Ramos (cell line): Measurements from ENCODE around the gene PRRC2B.
"Not testable (repeated sequence)": the region's sequence is repeated elsewhere in the genome, so short reads cannot be mapped to it uniquely, and the experiment has no call there.

Source experiments
- in situ Hi-C: fragments of 300-500 bp; cut with MboI; formaldehyde crosslinking; loops from one replicate; pipeline ENCODE4 v1.14.3; 2022; ENCODE audit warnings: low sequenced_read_pairs; ENCODE audit not compliant: unreplicated experiment

The PRRC2B gene

GRCh38 chr9:131432597-131433301 is 38.9 kb downstream of the PRRC2B start:
- in situ Hi-C loops: no loop called here

DNA sequence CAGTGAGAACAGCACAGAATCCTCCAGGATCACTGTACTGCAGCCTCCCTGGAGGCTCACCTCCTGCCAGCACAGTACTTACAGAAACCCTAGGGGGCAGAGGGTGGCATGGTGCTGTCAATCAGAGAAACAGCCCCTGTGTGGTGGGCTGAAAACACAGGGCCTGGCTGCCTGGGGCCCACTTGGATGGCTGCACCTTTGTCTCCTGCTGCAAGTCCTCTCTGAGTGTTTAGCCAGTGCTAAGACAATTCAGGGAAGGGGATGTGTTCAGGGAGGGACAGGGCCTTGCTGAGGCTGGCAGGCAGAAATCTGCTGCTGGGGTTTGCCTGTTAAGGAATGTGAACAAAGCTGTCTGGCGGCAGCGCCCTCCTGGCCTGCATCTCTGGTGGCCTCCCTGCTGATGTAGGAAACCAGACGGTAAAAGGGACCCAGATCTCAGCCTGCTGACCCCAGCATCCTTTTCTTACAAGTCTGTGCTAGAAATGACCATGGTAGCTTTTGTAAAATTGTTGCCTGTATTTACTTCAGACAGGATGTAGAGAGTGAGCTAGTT is 39.5 kb downstream of the PRRC2B start:
- in situ Hi-C loops: no loop called here

GRCh38 chr9:131434673-131435072 is 40.8 kb downstream of the PRRC2B start:
- in situ Hi-C loops: no loop called here

DNA sequence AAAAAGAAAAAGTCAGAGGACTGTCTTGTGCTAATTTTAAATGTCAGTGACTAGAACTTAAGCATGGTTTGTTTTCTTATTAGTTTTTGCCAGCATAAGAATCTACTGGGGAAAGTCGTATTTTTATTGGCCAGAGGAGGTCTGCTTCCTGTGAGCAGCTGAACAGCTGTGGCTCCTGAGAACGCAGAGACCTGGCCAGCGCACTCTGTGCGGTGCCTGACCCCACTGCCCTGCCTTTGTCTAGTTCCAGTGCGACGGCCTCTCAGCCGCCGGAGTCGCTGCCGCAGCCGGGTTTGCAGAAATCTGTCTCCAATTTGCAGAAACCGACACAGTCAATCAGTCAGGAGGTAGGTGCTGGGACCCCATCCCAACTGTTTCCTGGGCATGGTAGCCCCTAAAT is 42.5 kb downstream of the PRRC2B start:
- in situ Hi-C loops: no loop called here

- in situ Hi-C loops: no loop called here
These were observed 43.0 kb downstream of the PRRC2B start for GRCh38 chr9:131436865-131437271.

GRCh38 chr9:131438190-131438589 is 44.3 kb downstream of the PRRC2B start:
- in situ Hi-C loops: no loop called here

DNA sequence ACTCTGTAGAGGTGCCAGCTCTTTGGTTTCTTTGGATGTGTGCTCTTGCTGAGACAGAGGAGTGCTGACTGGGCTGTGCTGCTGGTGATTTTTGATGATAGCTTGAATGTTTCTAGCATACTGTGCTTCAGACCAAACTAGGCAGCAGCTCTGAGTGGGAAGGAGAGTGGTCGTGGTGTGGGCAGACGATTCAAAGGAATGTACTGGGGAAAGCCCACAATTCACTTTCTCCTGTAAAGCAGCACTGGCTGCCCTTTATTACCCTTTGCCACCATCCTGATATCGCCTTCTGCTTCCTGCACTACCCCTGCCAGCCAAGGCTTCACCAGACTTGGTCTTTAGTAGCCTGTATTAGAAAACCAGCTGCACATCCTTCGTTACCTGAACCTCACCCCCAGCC is 45.3 kb downstream of the PRRC2B start:
- in situ Hi-C loops: no loop called here

- in situ Hi-C loops: no loop called here
These were observed 47.6 kb downstream of the PRRC2B start for GRCh38 chr9:131441441-131441840.

GRCh38 chr9:131442351-131442750 is 48.5 kb downstream of the PRRC2B start:
- in situ Hi-C loops: no loop called here

- in situ Hi-C loops: no loop called here
These were observed 49.8 kb downstream of the PRRC2B start for GRCh38 chr9:131443648-131444047.

GRCh38 chr9:131446276-131446675 is 52.4 kb downstream of the PRRC2B start:
- in situ Hi-C loops: no loop called here

- in situ Hi-C loops: no loop called here
These were observed 53.3 kb downstream of the PRRC2B start for GRCh38 chr9:131447148-131447547.

DNA sequence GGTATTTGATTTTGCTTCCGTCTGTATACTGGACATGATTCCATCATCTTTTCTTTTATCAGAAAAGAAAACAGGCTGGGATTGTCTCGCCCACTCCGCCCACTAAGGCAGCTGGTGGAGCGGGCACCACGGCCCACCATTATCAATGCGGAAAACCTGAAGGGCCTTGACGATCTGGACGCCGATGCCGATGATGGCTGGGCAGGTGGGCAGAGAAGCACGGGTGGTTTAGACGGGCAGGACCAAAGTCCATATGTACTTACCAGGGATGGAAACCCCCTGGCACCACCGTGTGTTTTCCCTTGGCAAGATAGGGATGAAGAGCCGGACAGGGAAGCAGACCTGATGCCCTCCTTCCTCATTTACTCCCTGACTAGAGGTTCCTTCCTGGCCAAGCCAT is 53.7 kb downstream of the PRRC2B start:
- in situ Hi-C loops: no loop called here

DNA sequence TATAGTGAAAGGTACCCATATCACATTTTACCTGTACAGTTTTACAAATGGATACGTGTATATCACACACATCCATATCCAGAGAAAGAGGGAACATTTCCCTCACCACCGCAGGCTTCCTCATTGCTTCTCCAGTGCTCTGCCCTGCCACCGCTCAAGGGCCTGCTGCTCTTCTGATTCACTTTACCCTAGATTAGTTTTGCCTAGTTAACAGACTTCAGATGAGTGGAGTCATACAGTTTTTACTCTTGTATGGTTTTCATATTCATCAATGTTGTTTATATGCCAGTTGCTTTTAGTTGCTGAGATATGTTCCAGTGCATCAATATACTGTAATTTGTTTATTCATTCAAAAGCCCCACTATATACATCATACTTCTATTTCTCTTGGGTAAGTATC is 54.9 kb downstream of the PRRC2B start:
- in situ Hi-C loops: no loop called here

GRCh38 chr9:131449276-131449675 is 55.4 kb downstream of the PRRC2B start:
- in situ Hi-C loops: no loop called here

DNA sequence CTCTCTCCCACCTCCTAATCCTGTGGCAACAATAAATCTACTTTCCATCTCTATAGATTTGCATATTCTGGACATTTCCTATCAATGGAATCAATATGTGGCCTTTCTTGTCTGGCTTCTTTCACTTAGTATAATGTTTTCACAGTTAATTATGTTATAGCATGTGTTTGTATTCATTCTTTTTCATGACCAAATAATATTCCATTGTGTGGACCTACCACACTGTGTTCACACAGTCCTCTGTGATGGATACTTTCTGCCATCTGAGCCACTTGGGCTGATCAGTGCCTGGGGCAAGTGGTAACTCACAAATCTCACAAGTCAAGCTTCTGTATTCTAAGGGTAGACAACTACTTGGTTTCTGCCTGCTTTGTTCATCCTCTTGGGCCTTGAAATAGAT is 60.1 kb downstream of the PRRC2B start:
- in situ Hi-C loops: no loop called here

GRCh38 chr9:131455655-131456054 is 61.8 kb downstream of the PRRC2B start:
- in situ Hi-C loops: not testable (repeated sequence)

DNA sequence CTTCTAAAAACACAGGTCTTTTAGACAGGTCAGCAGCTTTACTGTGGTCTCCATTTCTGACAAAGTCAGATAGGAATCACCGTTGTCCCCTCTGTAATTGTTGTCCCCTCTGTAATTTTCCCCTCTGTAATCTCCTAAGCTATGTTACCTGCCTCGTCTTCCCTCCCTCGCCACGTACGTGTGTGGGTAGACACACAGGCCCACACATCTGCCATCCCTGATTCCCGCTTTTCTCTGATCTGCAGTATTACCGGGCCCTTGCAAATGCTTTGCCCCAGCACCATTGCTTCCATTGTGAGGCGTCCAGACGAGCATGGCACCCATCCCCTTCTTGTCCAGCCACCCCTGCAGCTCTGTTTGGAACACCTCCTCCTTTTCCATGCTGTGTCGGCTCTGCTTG is 63.9 kb downstream of the PRRC2B start:
- in situ Hi-C loops: no loop called here

- in situ Hi-C loops: no loop called here
These were observed 65.2 kb downstream of the PRRC2B start for GRCh38 chr9:131459056-131459455.

DNA sequence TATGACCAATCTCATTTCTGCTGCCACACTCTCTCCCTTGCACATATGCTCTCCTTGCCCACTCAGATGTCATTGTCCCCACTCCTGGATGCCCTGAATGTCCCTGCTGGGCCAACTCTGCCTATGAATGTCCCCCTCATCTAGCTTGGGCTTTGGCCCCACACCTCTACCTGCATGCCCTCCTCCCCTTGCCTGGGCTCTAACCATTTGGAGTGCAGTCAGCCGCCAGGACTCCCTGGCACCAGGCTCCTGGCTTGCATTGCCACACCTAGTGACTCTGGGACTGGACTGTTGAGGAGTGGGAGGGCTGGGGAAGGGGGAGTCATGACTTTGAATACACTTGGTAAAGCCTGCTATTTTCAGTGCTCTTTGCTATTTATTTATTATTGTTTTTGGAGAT is 67.3 kb downstream of the PRRC2B start:
- in situ Hi-C loops: no loop called here

DNA sequence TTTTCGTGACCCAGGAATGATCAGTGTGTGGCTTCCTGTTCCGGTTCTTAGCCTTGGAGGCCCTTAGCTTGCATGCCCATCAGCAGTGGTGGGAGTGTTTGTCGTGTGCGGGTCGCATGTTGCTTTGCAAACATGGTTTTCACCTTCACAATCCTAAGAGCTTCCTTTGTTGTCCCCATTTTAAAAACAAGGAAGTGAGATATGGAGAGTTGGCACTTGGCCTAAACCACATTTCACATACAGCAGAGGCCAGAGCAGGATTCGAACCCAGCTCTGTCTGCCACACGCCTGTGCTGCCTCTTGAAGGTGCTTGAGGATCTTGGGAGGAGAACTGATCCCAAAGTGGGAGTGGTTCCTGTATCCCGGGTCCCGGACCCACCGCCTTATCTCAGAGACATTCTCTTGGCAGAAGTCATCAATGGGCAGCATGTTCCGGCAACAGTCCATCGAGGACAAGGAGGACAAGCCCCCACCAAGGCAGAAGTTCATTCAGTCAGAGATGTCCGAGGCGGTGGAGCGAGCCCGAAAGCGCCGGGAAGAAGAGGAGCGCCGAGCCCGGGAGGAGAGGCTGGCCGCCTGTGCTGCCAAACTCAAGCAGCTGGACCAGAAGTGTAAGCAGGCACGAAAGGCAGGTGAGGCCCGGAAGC is 70.6 kb downstream of the PRRC2B start:
- in situ Hi-C loops: no loop called here

DNA sequence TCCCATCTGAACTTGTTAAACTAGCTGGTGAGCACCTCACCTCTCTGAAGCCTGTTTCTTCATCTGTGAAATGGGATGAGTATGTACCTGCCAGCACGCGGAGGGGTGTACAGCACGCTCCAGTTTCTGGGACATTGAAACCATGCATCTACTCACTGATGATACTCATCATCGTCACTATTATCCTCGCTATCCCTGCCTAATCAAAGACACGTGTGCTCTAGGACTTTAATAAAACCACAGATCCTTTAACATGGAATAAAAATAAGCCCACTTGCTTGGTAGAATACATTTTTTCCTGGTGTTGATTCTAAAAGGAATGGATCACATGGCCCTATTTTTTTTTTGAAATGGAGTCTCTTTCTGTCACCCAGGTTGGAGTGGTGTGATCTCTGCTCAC is 71.5 kb downstream of the PRRC2B start:
- in situ Hi-C loops: no loop called here
